ENCODE data around the gene ZMIZ1. TPM values are rescaled to one million over a fixed set of nuclear protein-coding genes. Genes with fewer than 3 reads are reported as not detected.
A peak's percentile ranks its signal among the peaks of the same experiment; 100 is the strongest.

The ZMIZ1 gene
- total RNA-seq, 1 experiment from 2014 or later, result 28.4 TPM

GRCh38 chr10:79181698-79182521 lies 113.1 kb downstream of the ZMIZ1 start:
- H3K27ac ChIP-seq (ENCODE audit: low read depth, low read length), result peak overlapping the region; percentile 53
- intact Hi-C loops (cut with micrococcal nuclease), result no loop called here
- peak; percentile 43 for ATAC-seq
- no peak overlapping the region for H3K4me3 ChIP-seq (replicated peaks in 1 of 2; ENCODE audit: low read depth in 1 of 2, low read length in 2 of 2)
- no peaks in the 10 kb centered on the region for H3K9me3 ChIP-seq (ENCODE audit: control insufficient read depth in 1 of 2, insufficient read depth in 1 of 2, low read depth in 1 of 2, low read length in 2 of 2)
- ChIA-PET CTCF (no interaction called here), RAD21 (ENCODE audit: low non-redundant PET in 1 of 2, low total read pairs in 2 of 2, uncharacterized antibody in 2 of 2, unreplicated experiment in 2 of 2) (no interaction called here), POLR2A (no interaction called here)
- no peak for TF ChIP-seq FOSL1 (IDR thresholded peaks at IDR 0.05; ENCODE audit: low read depth)
- TF ChIP-seq CTCF (IDR thresholded peaks at IDR 0.05 in 2 of 3, conservative IDR thresholded peaks at IDR 0.05 in 1 of 3; ENCODE audit: borderline replicate concordance in 1 of 3, insufficient read depth in 1 of 3, low read depth in 2 of 3, low read length in 2 of 3), result no peak
- TF ChIP-seq YY1 (IDR thresholded peaks at IDR 0.05; ENCODE audit: extremely low read depth, insufficient replicate concordance, low read depth, low read length), result no peak
- TF ChIP-seq CBX3 (IDR thresholded peaks at IDR 0.05; ENCODE audit: low read depth), result no peak
- no peak for TF ChIP-seq ZNF274 (IDR thresholded peaks at IDR 0.05; ENCODE audit: low read depth, low read length)
- TF ChIP-seq POLR2A (IDR thresholded peaks at IDR 0.05; ENCODE audit: borderline replicate concordance, extremely low read depth, insufficient read depth, insufficient read length), result no peak
- TF ChIP-seq SIN3A (IDR thresholded peaks at IDR 0.05; ENCODE audit: low read depth), result no peak
- no peak for TF ChIP-seq EGR1 (IDR thresholded peaks at IDR 0.05; ENCODE audit: low read depth)
- no peak for TF ChIP-seq EZH2phosphoT487 (IDR thresholded peaks at IDR 0.05; ENCODE audit: borderline replicate concordance)
- TF ChIP-seq ATF3 (IDR thresholded peaks at IDR 0.05), result no peak
- H3K4me2 ChIP-seq (ENCODE audit: low read length), result peak overlapping the region; percentile 80
- no peaks in the 10 kb centered on the region for H3K27me3 ChIP-seq (ENCODE audit: insufficient read depth, low read length)
- peak overlapping the region; percentile 6 for H3K9ac ChIP-seq (ENCODE audit: low read length)
- no peak overlapping the region for H2AFZ ChIP-seq (ENCODE audit: low read depth, low read length, poor library complexity, severe bottlenecking)
- no peaks in the 10 kb centered on the region for H4K20me1 ChIP-seq (ENCODE audit: insufficient read depth)
- no peaks in the 10 kb centered on the region; the same call in 1 of the 2 replicates for H3K79me2 ChIP-seq (ENCODE audit: insufficient read depth, low read length)
- no TSS peak for BruUV-seq (replicated peaks)
- no peaks in the 10 kb centered on the region for H3K9me2 ChIP-seq (ENCODE audit: insufficient read depth)
- peaks cover 67 to 83% of the 10 kb centered on the region in 2 experiments for H3K4me1 ChIP-seq (ENCODE audit: control insufficient read depth in 1 of 2, insufficient read depth in 2 of 2, low read length in 2 of 2)
- DNase-seq (ENCODE audit: low read depth, low spot score), result no peak
- H3K36me3 ChIP-seq (ENCODE audit: control insufficient read depth in 1 of 2, insufficient read depth in 2 of 2, low read length in 2 of 2), result no peaks in the 10 kb centered on the region
